Measurements from ENCODE around the gene GLMP.

The GLMP gene

DNA sequence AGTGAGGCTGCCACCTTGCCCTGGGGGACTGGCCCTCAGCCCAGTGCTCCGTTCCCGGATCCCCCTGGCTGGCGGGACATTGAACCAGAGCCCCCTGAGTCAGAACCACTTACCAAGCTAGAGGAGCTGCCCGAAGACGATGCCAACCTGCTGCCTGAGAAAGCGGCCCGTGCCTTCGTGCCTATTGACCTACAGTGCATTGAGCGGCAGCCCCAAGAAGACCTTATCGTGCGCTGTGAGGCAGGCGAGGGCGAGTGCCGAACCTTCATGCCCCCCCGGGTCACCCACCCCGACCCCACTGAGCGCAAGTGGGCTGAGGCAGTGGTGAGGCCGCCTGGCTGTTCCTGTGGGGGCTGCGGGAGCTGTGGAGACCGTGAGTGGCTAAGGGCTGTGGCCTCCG, 10.0 kb downstream of the GLMP start:
- DNase-seq, result no peak

DNA sequence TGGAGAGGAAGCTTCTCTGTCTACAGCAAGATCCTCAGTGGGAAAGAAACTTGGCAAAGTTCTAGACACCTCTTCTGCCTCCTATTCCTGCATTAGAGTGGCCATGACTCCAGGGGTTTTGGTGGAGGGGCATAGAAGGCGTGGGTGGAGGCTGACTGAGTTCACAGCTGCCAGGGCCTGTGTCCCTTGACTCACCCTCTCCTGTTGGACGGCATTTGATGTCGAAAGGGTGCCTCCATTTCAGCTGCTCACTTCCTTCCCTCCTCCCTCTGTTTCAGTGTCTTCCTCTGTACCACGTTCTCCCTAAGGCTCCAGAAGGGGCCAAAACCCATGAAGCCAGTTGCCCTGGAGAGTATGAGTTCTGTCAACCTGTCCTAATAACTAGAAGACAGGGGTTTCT, 10.7 kb downstream of the GLMP start:
- no peak for DNase-seq

DNA sequence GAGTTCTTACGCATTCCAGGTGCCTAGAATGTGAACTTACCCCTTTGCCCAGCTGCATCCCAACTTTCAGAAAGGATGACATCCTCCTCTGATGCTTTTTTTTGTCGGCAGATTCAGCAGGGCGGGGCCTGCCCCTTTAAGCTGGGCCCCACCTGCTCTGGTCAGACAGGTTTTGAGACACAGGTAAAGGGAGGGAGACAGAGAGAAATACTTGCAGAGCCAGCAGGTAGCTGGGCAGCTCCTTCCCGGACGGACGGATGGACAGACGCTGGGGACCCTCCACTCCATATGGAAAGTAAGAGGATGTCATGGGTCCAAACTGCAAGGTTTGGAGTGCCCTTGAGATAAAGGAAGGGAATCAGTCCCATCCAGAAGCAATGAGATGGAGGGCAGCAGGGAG, 11.4 kb downstream of the GLMP start, which contains the start of gene TMEM79:
Gene TMEM79, plus strand, starts transcription at position 214 of the 400 bp plus-strand sequence. CDS start 902 bp downstream, outside the sequence.
- DNase-seq, result no peak

DNA sequence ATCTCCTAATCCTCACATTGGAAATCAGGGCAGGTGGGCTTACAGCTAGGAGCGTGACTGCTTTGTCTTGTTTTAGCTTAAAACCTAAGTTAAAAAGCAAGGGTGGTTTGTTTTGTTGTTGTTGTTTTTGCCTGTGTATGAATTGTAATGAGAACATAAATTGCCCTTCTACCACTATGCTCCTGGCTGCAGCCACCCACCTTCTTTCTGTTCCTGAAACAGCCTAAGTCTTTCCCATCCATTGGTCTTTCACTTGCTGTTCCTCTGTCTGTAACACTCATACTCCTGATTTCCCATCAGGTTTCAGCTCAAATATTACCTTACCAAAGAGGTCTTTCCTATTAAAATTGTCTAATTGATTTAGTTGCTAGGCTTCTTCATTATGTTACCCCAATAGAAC, 12.0 kb downstream of the GLMP start:
- no peak for DNase-seq

DNA sequence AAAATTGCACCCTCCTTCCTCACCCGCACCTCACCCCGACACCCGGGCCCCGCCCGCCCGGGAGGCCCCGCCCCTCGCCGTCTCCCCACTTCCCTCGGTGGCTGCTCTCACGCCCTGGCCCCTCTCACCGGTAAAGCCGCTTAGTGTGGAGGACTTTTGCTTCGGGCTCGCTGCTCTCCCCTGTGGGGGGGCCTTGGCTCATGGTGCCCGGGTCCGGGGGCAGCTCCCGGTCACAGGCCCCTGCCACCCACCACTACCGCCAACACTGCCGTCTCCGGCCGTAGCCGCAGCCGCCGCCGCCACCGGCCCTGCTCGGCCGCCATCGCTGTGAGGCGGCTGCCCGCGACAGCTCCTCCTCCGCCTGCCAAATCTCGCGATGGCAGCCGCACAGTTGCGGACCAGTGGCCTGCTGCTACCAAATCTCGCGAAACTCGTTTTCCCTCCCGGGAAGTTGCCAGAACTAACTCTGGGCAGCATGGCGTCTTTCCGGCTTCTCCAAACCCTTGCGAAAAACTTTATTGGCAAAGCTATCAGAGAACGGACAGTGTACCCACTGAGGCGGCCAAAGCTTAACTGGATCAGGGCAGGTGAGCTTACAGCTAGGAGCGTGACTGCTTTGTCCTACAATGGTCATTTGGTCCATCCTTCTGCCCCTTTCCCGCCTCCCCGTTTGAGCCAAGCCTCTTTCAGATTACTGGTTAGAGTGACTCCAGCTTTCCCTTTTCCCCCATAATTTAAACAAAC, 12.8 kb downstream of the GLMP start, which contains the start of gene SMG5:
Gene SMG5, minus strand, starts transcription at position 347 of the 744 bp plus-strand sequence. Its CDS starts 145 bp downstream, at position 202.
- DNase-seq, result peak; percentile 81

DNA sequence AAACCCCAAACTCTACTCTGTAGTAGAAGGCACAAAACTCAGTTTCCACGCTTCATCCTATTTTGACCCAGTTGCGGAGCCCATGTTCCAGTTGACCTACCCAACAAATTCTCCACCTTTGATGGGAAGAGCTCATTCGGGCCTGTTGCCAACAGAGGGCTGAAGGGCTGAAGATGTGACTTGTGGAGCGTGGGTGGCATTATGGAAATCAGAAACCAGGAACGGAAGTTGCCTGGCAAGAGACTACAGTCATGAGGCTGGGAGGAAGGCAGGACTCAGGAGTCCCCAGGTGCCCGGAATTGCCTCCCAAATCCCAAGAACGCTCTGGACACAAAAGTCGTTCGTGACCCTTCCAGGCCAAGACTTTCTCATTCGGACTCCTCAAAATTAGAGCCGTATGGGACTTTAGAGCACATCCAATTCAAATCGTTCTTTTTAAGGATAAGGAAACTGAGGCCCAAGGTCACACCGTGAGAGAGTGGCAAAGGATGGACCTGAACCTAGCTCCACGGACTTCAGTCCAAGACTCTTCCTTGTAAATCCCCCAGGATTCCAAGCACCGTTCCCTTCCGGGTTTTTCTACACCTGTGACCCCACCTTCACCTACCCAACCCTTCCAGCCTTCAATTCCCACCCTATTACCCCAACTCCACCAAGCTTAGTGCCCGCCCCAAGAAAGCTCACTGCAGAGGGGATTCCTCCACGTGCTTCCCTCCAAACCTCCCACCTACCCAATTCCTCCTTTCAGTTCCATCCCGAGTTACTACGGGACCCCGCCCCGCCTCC, 13.6 kb downstream of the GLMP start:
- DNase-seq, result no peak

DNA sequence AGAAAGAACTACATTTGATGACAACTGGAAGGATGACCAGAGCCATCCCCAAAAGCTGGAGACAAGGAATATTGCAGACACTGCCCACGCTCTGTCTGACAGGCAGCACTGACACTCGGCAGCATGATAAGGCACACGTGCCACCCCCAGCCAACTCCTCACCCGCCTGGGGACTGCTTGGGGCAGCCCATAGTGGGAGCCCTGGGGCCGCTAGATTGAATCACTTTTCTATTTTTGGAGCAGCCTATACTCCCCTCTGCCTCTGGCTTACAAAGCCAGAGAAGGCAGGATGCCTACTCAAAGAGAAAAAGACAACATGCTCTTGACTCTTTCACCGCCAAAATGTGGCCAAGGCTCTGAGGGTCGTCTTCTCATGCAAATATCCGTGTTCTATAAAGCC, 14.2 kb downstream of the GLMP start:
- DNase-seq, result no peak

DNA sequence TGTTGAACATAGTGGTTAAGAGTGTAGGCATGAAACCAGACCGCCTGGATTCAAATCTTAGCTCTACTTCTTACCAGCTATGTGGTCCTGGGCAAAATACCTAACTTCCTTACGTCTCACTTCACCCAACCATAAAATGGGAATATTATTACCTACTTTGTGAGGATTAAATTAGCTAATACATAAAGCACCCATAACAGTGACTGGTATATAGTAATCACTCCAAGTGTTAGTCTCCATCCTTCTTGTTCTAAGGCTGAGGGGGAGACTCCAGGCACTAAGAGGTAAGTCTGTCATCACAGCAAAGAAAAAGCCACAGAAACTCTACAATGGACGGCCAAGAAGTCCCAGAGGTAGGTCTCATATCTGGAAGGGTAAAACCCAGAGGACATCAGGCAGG, 15.6 kb downstream of the GLMP start:
- no peak for DNase-seq

DNA sequence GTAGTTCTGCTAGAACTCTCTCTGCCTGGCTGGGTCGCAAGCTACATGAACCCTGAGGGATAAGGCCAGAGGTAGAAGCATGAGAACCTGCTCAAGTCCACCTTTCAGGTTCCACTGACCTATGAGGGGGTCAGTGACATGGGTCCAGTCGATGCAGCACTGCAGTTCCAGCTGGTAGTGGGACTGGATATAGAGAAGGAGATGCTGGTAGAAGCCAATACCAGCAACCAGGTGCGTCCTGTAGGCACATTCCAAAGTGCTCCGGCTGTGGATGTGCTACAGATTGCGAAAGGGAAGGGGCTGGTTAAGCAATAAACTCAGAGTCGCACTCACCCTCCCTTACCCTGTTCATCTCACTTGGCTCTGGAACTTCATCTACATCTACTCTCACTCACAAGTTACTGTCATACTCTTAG, 18.5 kb downstream of the GLMP start:
- DNase-seq, result no peak

DNA sequence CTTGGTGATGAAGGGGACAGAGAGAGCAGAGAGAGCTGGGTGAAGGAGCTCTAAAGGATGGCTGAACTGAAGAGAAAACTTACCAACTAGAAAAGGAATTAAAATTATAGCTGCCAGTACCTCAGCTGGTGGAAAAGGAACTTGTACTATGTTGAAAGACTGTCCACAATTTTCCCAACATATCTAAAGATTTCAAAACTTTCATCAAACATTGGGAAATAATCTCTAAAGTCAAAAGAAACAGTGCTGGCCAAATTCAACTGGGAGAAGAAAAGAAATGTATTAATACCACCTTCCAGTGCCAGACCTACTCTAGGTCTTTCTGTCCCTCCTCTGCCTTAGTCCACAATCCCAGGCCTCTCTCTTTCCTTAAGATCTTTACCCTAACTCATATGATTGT, 18.9 kb downstream of the GLMP start:
- no peak for DNase-seq

DNA sequence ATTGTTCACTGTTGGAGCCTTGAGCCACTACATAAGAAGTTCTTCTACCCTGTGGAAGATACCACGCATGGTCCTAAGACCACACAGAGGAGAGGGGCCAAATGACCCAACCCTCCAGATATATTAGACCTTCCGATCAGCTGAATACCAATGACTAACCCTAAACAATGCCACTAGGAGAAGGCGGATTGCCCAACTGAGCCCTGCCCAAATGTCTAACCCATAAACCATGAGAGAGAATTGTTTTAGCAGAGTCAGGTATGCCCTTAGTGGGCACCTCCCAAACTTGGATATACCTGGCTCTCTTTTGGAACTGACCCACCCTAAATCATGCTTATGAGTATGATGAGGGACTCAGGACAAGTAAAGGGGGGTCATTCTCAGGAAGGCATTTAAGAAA, 25.2 kb downstream of the GLMP start:
- DNase-seq, result no peak

DNA sequence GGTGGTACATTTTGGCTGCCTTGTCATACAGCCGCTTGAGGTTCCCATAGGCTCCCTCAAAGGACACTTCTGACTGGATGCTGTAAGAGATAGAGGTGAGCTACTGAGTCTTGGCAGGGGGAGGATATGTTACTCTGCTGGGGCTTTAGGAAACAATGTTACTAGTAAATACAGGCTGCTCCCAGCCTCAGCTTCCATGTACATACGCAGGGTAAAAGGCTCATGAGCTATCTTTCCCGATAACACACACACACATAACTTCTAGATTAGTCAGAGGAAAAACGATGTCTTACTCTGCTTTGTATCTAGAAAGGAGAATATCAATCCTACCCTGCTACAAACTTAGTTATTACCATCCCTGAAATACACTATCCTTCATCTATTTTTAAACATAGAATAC, 27.1 kb downstream of the GLMP start:
- no peak for DNase-seq

DNA sequence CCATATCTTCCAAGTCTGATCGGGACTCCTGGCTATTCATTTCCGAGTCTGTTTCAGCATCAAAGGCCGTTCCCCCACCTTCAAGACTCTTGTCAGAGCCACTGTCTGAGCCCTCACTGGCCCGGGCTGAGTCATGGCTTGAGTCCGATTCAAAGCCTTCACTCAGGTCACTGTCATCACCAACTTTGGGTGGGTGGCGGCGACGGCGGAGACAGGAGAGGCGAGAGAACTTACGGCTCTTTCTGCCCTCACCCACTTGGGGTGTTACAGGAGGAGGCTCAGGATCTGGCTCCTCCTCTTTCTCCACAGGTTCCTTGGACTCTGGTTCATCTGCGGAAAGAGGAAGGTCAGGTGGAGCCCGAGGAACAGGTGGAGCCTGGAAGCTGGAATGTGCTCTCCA, 29.4 kb downstream of the GLMP start:
- no peak for DNase-seq

DNA sequence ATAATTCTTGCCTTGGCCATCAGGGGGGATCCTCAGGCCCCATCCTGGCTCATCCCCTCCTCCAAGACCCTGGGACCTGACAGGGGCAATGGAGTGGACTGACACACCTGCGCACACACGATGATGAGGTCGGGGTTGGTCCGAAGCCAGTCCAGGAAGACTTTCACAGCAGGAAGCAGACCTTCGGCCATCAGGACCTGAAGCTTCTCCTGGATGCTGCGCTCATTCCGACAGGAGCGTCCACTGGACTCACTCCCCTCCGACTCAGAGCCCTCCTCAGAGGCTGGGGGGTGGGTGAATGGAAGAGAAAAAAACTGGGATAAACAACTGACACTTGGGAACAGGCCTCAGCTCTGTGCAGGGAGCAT, 32.2 kb downstream of the GLMP start:
- no peak for DNase-seq

DNA sequence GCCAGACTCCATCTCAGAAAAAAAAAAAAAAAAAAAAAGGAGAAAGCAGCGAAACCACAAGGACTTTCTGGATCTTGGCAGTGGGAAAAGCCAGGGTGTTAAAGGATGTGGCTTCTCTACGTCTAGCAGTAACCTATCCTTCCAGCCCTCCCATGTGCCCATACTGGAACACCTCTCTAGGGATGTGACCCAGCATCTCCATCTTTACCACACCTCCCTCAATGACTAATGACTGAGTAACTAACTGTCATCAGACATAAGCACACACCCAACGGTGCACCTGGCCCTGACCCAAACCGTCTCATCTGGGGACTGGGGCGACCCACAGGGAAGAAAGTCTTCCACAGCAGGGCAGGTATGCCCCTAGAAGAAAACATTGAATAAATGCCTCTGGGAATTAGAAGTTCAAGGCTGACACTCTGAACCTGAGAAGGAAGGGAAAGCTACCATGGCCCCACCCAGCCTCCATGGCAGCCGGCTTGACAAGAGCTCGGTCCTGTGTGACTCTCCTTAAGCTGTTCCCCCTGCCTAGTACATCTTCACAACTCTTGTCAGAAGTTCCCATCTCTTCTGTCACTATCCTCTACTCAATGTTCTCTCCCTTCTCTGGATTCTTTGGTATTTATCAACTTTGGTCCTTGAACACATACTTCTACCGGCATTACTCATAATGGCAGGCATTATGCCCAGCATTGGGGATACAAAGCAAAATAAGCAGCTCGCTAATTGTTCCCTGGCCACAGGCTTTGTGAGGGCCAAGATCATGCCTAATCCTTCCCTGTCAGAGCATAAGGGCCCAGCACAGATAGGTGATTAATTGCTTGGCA, 32.8 kb downstream of the GLMP start:
- no peak for DNase-seq

DNA sequence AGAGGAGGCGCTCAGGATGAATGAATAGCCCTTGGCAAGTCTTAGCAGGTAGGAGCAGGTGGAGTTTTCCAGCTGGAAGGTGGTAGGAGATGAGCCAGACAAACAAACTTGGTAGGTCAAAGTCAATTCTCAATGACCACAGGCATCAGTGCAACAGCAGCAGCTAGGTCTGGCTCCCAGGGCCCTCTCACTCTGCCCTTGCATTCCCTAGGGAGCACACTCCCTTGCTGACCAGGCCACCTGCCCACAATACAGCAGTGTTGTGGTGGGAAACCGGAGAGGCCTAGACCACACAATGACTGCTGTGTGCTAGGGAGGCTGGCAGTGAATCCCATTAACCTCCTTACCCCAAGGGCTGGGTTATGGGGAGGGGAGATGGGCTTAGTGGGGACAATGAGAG, 34.6 kb downstream of the GLMP start:
- no peak for DNase-seq

DNA sequence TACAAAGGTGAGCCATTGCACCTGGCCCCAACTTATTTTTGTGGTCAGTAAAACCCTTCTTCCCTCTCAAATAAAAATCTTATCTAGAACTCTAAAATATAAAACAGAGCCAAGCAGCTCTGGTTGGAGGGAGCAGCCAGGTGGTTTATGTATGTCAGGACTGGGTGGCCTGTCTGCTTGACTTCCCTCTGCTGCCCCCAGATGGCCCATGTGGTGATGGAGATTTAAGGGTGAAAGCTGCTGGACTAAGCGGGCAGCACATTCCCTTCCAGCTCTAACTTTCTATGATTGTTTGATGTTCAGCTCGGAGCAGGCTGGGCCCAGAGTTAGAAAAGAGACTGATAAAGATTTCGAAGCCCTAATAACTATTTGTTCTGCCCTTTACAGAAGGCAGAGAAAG, 35.7 kb downstream of the GLMP start:
- no peak for DNase-seq

DNA sequence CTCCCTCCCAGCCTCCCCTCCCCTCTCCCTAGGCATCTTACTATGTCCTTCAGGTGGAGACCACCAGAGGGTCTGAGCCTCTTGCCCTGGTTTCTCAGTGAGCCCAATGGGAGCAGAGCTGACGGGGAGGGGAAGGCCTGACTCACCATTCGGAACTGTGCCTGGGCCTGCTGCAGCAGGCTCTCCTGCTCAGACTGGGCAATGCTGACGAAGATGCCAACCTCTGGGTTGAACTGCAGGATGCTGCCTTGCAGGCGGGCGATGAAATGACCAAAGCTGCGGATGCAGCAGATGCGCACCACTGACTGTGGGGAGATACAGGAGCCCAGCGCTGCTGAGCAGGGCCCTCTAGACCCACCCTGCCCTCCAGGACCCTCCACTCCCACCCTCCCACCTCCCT, 36.6 kb downstream of the GLMP start:
- DNase-seq, result no peak

DNA sequence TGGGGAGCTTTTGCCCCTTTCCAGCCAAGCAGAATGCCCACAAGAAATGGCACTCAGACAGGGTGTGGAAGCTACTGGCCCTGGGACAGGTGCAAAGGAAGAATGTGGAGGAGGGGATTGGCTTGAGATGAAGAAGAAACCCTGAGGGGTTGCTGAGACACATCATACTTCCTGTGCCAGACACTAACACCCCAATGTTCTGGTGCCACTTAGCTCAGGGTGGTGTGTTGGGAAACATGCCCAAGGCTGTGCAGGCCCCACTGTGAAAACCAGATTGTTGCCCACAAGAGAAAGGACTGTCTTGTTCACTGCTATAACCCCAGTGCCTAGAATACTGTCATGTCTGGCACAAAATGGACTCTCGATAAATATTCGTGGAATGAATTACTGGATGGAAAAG, 37.8 kb downstream of the GLMP start:
- DNase-seq, result no peak

DNA sequence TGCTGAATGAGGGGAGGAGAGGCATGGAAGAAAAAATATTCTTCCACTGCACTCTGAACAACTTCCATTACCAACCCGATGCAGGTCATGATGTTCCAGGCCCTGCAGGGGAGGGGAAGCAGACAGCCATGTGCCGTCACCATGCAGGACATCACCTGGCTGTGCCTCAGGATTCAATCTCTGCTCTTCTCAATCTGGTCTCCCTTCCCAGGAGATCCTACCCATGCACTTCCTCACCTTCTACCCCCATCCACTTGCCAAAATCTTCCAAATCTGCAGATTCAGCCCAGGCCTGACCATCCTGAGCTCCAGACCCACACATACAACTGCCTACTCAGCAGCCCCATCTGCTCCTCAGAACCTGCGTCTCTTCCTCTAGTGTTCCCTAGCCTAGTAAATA, 41.8 kb downstream of the GLMP start:
- no peak for DNase-seq

DNA sequence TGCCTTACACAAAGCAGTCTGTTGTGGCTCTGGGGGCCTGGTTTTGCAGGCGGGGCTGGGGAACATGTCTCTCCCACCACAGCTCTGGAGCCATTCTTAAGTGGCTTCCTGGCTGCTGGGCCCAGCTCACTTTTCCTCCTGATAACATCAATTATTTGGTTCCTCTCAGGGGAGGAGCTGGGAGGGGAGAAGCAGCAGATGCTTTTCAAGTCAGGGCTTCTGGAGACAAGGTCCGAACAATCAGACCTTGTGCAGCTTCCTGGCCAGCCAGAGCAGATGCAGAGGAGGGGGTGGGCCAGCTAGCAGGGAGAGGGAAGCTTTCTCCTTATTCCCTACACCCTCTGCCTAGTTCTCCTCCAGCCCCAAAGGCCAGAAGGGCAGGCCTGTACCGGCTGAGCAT, 44.0 kb downstream of the GLMP start:
- no peak for DNase-seq

DNA sequence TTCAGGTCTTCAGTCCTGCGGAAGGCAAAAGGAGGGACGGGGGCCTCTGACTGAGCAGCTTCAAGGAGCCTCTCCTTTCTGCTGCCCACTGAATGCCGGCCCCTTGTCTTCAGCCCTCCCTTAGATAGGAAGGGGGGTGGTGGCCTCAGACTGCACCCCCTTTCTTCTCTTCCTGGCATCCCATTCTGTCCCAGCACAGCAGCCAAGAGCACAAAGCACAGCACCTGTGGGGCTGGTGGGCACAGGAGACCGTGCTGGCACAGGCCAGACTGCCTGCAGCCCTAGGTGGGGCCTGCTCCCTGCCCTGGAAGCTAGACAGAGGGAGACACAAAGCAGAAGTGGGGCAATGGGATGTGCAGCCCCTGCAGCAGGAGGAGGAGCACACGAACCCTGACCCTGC, 45.9 kb downstream of the GLMP start:
- no peak for DNase-seq

DNA sequence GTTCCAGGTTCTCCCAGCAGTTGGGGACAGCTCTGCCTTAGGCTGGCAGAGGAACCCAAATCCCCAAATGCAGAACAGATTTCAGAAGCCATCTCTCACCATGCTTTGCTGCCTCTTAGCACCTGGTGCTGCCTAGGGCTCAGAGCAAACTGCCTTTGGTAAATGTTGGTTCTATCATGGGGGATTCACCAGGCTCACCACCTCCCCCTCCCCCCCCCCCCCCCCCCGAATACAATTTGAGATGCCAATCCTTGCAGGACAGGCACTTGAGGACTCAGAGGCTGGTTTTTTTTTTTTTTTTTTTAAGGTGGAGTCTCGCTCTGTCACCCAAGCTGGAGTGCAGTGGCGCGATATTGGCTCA, 47.2 kb downstream of the GLMP start:
- no peak for DNase-seq

All from NCI-H1436 treated with DMSO at 0.1 percent for 48 hours (cell line).